NCI-H526 treated with DMSO at 0.1 percent for 48 hours (cell line): ENCODE results near the gene CUL9.
A peak's percentile ranks its signal among the peaks of the same experiment; 100 is the strongest.
"Not testable (repeated sequence)": the region's sequence is repeated elsewhere in the genome, so short reads cannot be mapped to it uniquely, and the experiment has no call there.

Experiments
- DNase-seq: peaks from one replicate; lab custom pipeline; 2025; lab: John Stamatoyannopoulos, UW

Gene CUL9

GRCh38 chr6:43181942-43182860 lies at the start of gene CUL9:
Gene CUL9, plus strand, starts transcription at chr6:43182196. Its CDS starts 2,115 bp downstream, at chr6:43184311.
- DNase-seq = peak; percentile 35

- no peak for DNase-seq
Measured at GRCh38 chr6:43138267-43138666, 43.7 kb upstream of the CUL9 start.

GRCh38 chr6:43139973-43140372 lies 42.0 kb upstream of the CUL9 start:
- DNase-seq = not testable (repeated sequence)

- DNase-seq = no peak
Measured at GRCh38 chr6:43141644-43142043, 40.4 kb upstream of the CUL9 start.

- DNase-seq = no peak
Measured at GRCh38 chr6:43142101-43142500, 39.9 kb upstream of the CUL9 start.

GRCh38 chr6:43143235-43144128 lies 38.5 kb upstream of the CUL9 start:
- peak; percentile 59 for DNase-seq

GRCh38 chr6:43144879-43145278 lies 37.1 kb upstream of the CUL9 start:
- no peak for DNase-seq

GRCh38 chr6:43146261-43146660 lies 35.7 kb upstream of the CUL9 start:
- no peak for DNase-seq

- DNase-seq = no peak
Measured at GRCh38 chr6:43146709-43147688, 35.0 kb upstream of the CUL9 start.

GRCh38 chr6:43147691-43148477 lies 34.1 kb upstream of the CUL9 start:
- no peak for DNase-seq

- DNase-seq = no peak
Measured at GRCh38 chr6:43149265-43149664, 32.7 kb upstream of the CUL9 start.

GRCh38 chr6:43150051-43150751 lies 31.8 kb upstream of the CUL9 start:
- DNase-seq = no peak

GRCh38 chr6:43159599-43159998 lies 22.4 kb upstream of the CUL9 start:
- no peak for DNase-seq

GRCh38 chr6:43163899-43164298 lies 18.1 kb upstream of the CUL9 start:
- no peak for DNase-seq

GRCh38 chr6:43170417-43170930 lies 11.5 kb upstream of the CUL9 start:
- DNase-seq = no peak

GRCh38 chr6:43170931-43171706 lies 10.9 kb upstream of the CUL9 start, which contains the start of gene SRF:
Gene SRF, plus strand, starts transcription at chr6:43171269. Its CDS starts 388 bp downstream, at chr6:43171657.
- peak; percentile 97 for DNase-seq

- no peak for DNase-seq
Measured at GRCh38 chr6:43171707-43172103, 10.3 kb upstream of the CUL9 start.

GRCh38 chr6:43172104-43173007 lies 9.6 kb upstream of the CUL9 start:
- DNase-seq = peak; percentile 33
